HG02852 (cell line): ENCODE results near the gene HOXB8.

Experiments used
- ATAC-seq: cut with Tn5 transposase; IDR thresholded peaks from one replicate; pipeline ENCODE4 v1.9.1; 2021; ENCODE audit warnings: mild to moderate bottlenecking, moderate library complexity; ENCODE audit not compliant: unreplicated experiment

The HOXB8 gene

DNA sequence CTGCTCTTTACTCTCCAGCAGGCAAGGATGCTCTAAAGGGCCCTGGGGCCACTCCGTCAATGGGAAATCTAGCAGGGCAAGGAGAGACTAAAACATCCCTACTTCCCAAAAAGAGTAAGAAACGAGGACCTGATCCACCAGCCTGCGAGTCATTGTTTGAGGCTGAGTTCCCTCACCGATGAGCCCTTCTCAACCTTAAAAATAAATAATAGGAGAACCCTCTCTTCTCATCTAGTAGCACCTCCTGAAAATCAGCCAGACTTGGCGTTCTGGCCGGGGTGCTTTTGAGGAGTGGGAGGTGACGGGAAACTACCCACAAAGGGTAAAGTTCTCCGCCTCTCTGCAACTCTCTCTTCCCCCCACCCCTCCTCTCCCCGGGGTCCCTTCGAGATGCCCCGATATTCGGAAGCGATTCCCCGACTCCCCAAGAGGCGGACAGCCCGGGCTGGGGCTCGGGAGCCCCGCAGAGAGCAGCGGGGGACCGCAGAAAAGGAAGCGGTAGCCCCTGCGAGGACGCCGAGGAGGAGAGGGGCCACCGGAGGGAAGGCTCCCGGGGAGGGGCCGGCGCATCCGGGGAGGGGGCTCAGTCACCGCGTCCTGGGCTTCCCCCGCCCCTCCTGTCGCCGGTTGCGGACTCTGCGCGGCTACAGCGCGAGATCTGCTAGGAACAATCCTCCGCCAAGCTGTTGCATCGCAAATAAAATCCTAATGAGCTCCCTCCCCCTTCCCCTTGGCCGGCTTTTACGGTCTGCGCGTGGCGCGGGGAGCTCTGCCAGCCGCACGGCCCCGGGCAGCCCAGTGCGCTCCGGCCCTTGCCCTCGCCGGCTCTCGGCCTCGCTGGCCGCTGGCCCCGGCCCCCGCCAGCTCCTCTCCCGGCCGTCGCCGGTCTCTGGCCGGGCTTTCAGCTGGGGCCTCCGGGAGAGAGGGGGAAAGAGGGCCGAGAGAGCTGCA is 9.7 kb upstream of the HOXB8 start:
- no peak for ATAC-seq

DNA sequence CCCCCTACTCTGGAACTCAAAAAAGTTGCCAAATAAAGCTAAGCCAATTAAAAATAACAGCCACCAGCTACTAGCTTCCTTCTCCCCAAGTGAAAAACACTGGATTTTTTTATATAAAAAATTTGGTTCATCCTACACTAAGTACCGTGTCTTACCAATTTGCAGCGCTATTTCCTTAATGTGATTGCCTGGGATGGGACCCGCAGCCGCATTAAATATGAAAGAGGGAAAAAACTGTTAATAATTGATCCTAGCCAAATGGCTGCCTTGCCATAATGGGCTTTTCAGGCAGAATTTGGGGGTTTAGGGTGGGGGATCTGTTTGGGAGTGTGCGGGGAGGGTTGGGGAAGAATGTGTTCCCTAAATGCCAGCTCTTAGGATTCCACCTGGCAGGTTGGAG is 9.0 kb upstream of the HOXB8 start:
- ATAC-seq = no peak

DNA sequence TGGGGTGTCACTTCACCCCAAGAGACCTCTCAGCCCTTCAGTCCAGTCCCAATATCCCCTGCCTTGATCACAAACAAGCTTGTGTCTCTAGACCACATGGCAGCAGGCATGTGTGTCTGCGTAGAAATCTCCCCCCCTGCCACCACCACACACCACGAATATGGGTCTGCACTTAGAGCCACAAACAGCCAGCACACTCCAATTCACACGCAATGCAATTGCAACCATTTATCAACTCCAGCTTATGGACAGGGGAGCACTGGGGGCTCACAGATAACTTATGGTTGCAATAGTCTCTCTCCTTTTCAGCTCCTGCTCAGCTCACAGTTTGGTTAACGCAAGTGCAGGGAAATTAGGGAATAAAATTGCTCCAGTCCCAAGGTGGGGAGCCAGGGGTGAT is 8.5 kb upstream of the HOXB8 start:
- no peak for ATAC-seq

DNA sequence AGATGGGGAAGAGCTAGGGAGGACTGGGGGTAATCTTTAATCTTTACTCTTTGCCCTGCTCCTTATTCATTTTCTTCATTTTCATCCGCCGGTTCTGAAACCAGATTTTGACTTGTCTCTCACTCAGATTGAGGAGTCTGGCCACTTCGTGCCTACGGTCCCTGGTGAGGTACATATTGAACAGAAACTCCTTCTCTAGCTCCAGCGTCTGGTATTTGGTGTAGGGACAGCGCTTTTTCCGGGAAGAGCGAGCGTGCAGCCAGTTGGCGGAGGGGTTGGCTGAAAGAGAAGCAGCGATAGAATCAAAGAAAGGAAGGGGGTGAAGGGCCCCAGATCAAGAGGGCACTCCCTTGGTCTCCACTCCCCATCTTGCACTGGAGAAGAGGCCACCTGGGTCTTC is 7.8 kb upstream of the HOXB8 start:
- no peak for ATAC-seq

DNA sequence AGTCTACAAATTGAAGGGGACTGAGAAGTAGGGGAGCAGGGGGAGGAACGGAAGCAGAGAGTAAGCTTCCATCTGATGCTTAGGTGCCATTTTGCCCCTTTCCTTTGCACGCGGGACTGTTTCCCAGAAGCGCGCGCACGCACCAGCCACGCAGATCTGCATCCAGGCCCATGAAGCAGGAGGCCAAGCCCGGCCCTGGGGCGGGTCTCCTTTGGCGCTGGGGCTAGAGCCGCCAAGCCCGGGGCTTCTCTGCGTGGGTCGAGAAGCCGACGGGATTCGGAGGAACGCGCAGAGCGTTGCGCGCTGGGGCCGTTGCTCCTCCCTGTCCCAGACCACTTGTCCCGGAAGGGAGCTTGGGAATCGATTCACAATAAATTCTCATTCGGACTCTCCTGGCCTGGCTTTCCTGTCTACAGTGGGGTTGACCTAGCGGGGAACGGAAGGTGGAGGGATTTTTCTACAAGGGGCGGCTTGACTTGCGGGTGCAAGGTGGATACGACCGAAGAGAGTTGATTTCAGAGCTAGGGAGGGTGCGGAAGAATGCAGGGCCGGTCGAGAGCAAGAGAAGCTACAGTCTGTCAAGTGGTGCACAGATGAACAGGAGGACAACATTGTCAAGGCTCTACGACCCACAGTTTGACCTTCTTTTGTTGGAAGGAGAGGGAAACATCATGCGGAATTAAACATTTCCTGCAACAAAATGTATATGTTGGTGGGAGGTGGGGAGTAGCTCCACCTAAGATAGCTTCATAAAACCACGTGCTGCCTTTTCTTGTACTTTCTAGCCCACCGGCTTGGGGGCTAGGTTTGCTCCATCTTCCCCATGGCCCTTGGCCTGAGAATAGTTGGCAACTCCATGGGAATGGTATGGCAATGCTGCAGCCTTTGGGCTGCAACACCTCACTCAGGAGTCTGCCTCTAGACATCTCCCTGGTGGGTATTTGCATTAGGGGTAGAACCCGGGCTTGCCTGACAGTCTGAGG is 6.6 kb upstream of the HOXB8 start:
- ATAC-seq = no peak

DNA sequence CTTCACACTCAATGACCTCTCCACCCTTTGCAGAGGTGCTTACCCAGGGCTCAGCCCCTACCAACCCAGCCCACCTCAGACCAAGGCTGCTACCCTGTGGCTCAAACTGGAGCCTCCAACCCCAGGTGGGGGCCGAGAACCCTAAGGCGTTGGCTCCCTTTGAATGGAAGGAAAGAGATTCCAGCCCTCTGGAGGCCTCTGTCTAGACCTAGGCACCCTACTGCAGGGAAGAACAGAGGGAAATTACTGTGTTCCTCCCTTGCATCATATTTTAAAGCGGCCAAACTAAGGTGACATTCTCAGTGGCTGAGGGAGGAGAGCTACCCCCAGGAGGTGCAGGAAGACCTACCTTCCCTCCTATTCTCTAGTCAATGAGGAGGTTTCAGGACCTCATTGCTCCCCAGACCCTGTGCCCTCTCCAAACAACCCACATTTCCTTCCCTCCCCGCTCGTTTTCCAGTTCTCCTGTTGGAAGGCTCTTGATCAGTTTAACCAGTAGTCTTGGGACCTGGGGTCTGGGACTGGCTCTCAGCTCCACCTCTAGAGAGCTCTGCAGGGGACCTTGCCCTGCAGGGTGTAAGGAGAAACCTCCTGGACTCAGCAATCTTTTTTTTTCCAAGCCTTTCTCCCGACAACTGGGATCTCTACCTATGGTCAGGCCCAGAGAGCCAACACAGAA is 5.5 kb upstream of the HOXB8 start:
- ATAC-seq = no peak

DNA sequence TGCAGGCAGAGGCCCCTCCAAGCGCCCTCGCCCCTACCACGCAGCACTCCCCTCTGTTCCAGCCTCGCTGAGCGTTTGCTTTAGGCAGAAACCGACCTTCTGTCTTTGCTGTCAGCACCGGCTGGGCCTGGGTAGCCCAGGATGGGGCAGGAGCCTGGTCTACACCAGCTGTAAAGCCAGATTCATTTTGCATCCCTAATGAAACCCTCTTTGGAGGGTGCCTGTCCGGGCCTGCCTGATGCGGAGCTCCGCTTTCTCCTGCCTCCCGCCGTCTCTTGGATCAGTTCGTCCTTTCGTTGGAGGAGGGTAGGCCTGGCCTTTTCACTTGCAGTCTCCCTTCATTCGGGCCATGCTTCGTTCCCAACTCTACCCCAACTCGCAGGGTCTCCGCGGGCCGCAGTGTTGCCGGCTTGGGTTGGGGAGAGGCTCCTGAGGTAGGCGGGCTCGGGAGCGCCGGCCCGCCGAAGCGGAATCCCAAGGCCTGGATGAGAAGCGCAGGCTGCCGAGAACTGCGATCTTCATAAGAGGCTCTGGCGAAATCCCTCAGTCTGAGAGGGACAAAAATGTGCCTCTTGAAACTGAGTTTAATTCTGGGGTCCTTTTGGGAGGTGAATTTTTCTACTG is 4.8 kb upstream of the HOXB8 start:
- no peak for ATAC-seq

DNA sequence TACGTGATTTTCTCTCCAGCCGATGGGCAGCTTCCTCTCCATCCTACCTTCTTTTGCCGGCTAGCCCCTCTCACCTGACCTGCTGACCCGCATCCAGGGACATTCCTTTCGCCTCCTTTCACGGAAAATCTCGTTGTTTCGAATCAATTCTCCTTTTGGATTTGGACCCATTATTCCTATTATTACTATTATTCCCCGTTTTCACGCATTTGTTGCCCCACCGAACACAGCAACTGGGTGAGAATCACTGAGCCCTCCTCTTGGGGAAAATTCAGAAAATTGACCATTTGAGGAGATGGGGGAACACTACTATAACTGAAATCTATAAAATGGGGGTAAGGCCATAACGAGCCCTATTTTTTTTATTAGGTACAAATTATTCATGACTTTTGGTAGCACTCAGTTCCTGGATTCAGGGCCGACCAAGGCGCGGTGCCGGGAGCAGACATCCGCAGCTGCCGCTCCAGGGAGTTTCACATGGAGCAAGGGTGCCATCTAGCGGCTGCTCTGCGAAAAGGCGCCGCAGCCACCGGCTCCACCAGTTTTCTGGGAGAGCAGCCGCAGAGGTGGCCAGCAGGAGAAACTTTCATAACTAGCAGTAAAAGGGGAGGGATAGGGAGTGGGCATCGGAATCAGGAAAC is 3.3 kb upstream of the HOXB8 start:
- no peak for ATAC-seq

DNA sequence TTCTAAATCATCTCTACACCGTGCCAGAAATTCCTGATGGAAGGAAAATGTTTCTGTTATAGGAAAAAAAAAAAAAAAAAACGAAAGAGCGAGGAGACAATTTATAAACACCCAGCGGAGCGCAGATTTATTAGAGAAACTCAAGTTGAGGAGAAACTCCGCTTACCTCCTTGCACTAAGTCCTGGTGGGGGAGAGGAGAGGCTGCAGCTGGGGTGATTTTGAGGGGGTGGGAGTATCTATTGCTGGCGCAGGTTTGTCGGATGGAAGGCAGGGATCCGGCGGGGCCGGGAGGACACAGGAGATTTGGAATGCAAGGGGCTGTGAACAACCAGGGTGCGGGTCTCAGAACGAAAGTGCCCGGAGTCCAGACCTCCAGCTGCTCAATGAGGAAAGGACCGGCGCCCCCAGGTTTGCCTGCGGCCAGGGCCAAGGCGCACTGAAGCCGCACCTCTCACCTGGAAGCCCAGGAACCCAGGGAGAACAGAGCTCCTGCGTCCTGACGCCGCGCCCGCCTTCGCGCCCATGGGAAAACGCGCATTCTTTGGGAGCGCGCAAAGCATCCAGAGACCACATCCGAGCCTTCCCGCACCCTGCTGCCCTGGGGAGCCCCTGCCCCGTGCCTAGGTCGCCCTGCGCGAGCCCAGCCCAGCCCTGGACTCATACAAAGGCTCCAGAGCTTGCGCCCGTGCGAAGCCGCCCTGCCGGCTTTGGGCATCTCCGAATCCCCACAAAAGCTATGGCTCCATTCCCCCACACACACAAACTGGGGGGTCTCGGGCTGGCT is 2.6 kb upstream of the HOXB8 start:
- ATAC-seq = no peak

DNA sequence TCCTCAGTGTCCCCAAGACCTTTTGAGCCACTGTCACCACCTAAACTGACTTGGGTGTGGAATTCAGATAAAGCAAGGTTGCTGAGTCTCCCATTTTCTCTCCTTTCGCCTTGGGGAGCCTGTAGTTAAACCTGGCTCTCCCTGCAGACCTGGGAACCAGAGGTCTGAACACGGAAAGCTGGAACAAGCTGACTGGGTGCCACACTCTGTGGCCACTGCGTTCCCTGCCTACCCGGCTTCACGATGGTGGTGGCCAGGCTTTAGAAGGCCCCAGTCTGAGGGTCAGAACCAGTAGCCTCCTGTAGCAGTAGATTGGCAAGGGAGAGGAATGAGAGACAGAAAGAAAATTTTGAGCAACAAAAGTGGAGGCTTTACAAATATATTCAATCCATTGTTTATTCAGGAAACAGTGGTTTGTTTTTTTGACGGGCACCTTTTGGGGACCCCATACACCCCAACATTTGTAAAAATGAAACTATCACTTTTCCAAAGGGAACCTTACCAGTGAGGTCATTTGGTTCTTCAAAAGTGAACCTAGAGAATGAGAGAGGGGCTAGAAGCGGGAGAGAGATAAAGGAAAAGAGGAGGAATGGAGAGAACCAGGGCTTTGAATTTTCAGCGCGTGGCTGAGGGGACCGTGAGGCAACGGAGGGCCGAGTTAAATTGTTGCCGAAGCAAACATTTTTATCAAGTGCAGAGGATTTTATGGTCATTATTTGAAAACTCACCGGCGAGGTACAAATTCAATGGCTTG is 1.8 kb upstream of the HOXB8 start:
- ATAC-seq = no peak

DNA sequence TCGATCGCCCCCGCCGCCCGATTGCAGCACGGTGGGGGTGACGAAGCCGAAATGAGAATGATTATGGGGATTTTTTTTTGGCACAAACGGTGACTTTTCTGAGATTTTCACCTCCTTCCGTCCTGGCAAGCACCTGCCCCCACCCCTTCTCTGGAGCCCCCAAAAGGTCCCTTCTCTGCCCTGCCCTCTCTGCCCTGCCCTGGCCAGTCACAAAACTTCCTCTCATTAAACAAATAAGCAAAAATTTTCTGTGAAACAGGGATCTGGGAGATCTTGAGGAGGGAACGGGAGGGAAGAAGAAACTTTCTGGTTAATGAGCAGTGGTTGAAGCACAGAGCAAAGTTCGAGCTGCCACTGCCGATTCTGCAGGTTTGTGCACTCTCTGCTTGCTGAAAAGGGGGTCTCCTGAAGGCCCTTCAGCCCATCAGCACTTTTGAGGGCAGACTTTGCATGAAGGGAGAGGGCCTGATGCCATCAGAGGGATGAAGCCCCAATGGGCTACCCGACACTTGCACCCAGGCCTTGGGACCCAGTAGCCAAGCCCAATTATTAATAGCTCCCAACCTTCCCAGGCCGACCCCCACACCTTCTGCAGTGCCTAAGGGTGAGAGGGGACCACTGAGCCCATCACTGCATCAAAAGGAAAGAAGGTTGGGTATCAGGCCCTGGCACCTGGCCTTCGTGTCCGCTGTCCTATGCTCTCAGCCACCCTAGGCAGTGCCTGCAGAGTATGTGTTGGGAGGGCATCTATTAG is 1.0 kb upstream of the HOXB8 start:
- no peak for ATAC-seq

DNA sequence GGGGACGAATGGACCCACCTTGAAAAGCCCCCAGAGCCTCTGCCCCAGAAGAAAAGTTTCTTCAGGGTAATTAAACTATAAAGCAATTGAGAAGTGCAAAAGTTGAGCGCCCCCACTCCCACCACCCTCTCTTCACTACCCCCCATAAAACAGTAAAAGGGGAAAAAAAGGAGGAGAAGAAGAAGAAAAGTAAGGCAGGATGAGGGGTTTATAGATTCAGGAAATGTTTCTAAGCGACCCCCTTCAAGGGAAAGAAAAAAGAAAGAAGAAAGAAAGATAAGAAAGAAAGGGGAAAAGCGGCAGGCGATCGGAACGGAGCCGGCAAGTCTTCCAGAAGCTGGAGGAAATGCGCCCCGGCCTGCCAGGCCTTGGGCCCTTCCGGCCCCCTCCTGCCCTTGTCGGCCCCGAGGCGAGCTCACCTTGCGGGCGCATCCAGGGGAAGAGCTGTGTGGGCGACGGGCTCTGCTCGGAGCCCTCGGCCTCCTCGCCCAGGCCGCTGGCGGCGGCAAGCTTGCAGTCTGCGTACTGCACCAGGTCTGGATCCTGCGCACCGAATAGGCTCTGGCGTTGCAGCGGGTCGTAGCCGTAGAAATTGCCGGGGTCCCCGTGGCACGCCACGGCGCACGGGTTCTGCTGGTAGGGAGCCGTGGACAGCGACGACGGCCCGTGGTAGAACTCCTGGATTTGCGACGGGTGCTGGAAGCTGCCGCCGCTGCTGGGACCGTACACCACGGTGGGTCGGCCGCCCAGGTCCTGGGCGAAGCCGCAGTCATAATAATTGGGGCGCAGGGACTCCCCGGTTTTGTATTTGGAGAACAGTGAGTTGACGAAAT is 1.0 kb downstream of the HOXB8 start:
- no peak for ATAC-seq

DNA sequence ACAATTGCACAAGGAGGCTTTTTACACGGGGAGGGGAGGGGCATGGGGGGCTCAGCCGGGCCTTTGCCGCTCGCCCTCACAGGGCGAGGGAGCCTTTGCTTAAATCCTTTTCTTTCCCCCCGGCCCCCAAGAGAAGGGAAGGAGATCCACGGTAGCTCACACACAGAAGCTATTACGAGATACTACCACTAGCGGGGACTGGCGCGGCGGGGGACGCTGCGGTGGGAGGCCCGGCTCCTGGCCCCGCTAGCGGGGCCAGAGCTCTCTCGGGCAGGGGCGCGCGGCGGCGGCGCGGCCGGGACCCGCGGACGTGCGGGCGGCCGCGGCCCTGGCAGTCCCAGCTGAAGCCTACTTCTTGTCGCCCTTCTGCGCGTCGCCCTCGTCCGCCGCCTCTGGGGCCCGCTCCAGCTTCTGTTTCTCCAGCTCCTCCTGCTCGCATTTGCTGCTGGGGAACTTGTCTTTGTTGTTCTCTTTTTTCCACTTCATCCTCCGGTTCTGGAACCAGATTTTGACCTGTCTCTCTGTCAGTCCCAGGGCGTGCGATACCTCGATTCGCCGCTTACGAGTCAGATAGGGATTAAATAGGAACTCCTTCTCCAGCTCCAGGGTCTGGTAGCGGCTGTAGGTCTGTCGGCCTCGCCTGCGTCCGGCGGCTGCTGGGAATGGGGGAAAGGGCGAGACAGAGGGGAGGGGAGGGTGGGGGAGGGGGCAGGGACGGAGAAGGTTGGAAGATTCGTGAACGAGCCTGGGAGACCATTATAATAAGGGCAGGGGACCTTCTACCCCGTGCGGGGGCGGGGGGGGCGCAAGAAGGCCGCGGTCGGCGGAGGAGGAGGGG is 2.0 kb downstream of the HOXB8 start:
- ATAC-seq = no peak

DNA sequence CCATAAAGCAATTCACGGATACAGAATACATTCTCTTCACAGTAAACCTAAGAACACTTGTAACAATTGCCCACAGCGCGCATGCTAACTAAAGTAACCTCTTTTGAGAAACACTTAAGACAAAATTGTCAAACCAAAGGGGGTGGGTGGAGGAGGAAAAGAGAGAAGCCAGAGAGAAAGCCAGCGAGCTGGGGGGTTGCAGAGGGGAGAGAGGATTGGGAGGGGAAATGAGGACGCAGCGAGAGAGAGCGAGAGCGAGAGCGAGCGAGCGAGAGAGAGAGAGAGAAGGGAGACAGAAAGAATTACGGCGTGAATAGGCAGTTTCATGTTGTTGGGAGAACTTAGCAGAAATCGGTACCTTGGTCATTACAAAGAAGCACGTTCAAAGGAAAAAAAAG is 2.6 kb downstream of the HOXB8 start:
- no peak for ATAC-seq

DNA sequence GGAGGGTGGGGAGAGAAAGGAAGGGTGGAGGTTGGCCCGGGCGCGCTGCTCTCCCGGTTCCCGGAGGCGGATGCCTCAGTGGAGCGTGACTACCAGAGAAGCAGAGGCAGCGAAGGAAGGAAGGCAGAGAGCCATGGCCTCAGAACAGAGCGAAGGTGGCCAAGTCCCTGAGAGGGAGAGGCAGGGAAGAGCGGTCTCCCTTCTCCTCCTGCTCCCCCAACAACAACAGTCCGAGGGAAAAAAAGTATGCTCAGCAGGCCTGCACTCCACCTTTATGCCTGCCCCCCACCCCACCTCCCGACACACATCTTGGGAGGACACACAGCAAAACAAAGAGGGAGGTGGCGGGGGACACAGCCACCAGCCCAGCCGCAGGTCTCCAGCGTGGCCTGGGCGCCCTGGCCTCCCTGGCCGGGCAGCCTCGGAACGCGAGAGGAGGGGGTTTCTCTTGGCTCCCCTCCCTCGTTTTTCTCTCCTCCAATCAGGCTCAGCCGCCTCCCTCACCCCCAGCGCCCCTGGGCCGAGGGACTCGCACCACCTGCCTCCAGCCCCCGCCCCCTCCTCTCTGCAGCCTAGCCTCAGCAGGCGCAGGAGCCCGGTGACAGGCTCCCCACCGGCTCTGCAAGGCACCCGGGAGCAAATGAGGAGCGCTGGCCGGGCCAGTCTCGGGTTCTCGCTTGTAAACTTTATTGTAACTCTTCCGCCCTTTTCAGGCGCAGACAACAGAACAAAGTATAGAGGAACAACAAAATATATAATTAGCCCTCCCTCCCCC is 3.2 kb downstream of the HOXB8 start:
- ATAC-seq = no peak
